ENCODE results near the gene SPIN2B.

- no peak for TF ChIP-seq POLR2A (IDR thresholded peaks at IDR 0.05; ENCODE audit: low read length)
- no peak for TF ChIP-seq GATA1 (IDR thresholded peaks at IDR 0.05; ENCODE audit: low read depth, low read length)
Observed at GRCh38 chrX:57083143-57083542, 38.2 kb downstream of the SPIN2B start.

All from erythroblast (primary cell).